ENCODE data around the gene ASB8. TPM values are rescaled to one million over a fixed set of nuclear protein-coding genes. Genes with fewer than 3 reads are reported as not detected.

ASB8 gene
- total and polyA plus RNA-seq, 9 of the 15 experiments (the other 6 are each of a cell fraction or from before 2014, with no cell fraction given), result 13.3 to 29.0 (median 19.6) TPM

GRCh38 chr12:48125985-48126384, 31.3 kb downstream of the ASB8 start:
- ATAC-seq, result no peak
- H3K9me3 ChIP-seq (replicated peaks; ENCODE audit: control insufficient read depth, insufficient read depth, low read depth, low read length), result no peaks in the 10 kb centered on the region
- peaks cover 55% of the 10 kb centered on the region; the same call in 2 of the 3 replicates for H3K36me3 ChIP-seq (ENCODE audit: control insufficient read depth, insufficient read depth, low read length)
- intact Hi-C loops (cut with micrococcal nuclease), result no loop called here
- 63% methylated on average over 4 of the region's 4 CpGs for WGBS (ENCODE audit: insufficient coverage, low coverage, missing lambda C conversion rate)
- in situ Hi-C loops (cut with MboI), result no loop called here
- H3K9me1 ChIP-seq (ENCODE audit: control insufficient read depth, insufficient read depth, low read length), result no peaks in the 10 kb centered on the region
- no peak overlapping the region for H3K27ac ChIP-seq (ENCODE audit: extremely low read depth, low read depth, low read length)
- POLR2A ChIA-PET, result no interaction called here
- CTCF ChIA-PET (ENCODE audit: low intra/inter-chr PET ratio), result no interaction called here
- no peaks in the 10 kb centered on the region for H3K27me3 ChIP-seq (ENCODE audit: control insufficient read depth in 2 of 2, insufficient read depth in 2 of 2, low read length in 2 of 2)
- DNase-seq (ENCODE audit: extremely low read depth in 1 of 4, low spot score in 3 of 4), result no peak
- peaks cover 4 to 9% of the 10 kb centered on the region in 2 experiments; a peak in 4 of 5 replicates for H3K4me1 ChIP-seq (replicated peaks in 1 of 2; ENCODE audit: control insufficient read depth in 2 of 2, insufficient read depth in 2 of 2, low read length in 2 of 2)
- no peak overlapping the region for H3K9ac ChIP-seq (ENCODE audit: insufficient read depth in 1 of 2, low read depth in 2 of 2, low read length in 2 of 2)
- H4K20me1 ChIP-seq (replicated peaks; ENCODE audit: control insufficient read depth, insufficient read depth, low read length), result no peaks in the 10 kb centered on the region
- peaks cover 8% of the 10 kb centered on the region; the same call in 1 of the 3 replicates for H3K79me2 ChIP-seq (ENCODE audit: control insufficient read depth, insufficient read depth, low read length)
- no peak overlapping the region for H3K4me3 ChIP-seq
- H3K4me2 ChIP-seq (ENCODE audit: insufficient read depth, low read length), result no peak overlapping the region
- H2AFZ ChIP-seq (ENCODE audit: low read depth, low read length), result no peak overlapping the region
- FAIRE-seq, result no peak
- BruUV-seq (replicated peaks), result no TSS peak
- TF ChIP-seq SFPQ (IDR thresholded peaks at IDR 0.05; ENCODE audit: low read depth, low read length), result no peak
- no peak for TF ChIP-seq BRD4 (IDR thresholded peaks at IDR 0.05)
- TF ChIP-seq ZFX (CRISPR knock-in tag; IDR thresholded peaks at IDR 0.05), result no peak
- TF ChIP-seq SUPT5H (IDR thresholded peaks at IDR 0.05), result no peak
- no peak for TF ChIP-seq ZNF717 (CRISPR knock-in tag; IDR thresholded peaks at IDR 0.05)
- TF ChIP-seq CTCF (IDR thresholded peaks at IDR 0.05 in 2 of 3, conservative IDR thresholded peaks at IDR 0.05 in 1 of 3; ENCODE audit: insufficient read depth in 2 of 3, low read depth in 1 of 3, low read length in 3 of 3), result no peak
- no peak for TF ChIP-seq PCBP2 (IDR thresholded peaks at IDR 0.05; ENCODE audit: low read depth, low read length, poor library complexity, severe bottlenecking)
- TF ChIP-seq U2AF2 (optimal IDR thresholded peaks at IDR 0.05; ENCODE audit: low read depth, low read length), result no peak
- TF ChIP-seq MYBL2 (IDR thresholded peaks at IDR 0.05; ENCODE audit: low read depth), result no peak
- no peak for TF ChIP-seq MYBL2 (CRISPR knock-in tag; IDR thresholded peaks at IDR 0.05; ENCODE audit: borderline replicate concordance)
- TF ChIP-seq MEF2A (IDR thresholded peaks at IDR 0.05; ENCODE audit: control insufficient read depth, low read depth, low read length), result no peak
- no peak for TF ChIP-seq ZBTB1 (CRISPR knock-in tag; IDR thresholded peaks at IDR 0.05; ENCODE audit: borderline replicate concordance, low read depth)
- no peak for TF ChIP-seq HMGN3 (IDR thresholded peaks at IDR 0.05; ENCODE audit: borderline replicate concordance, extremely low read depth, insufficient read length, low read depth, low read length)
- no peak for TF ChIP-seq CREB3L1 (IDR thresholded peaks at IDR 0.05; ENCODE audit: borderline replicate concordance, low read depth)
- TF ChIP-seq HDAC8 (tag; IDR thresholded peaks at IDR 0.05), result no peak
- no peak for TF ChIP-seq ZNF830 (CRISPR knock-in tag; IDR thresholded peaks at IDR 0.05)
- TF ChIP-seq HDAC6 (IDR thresholded peaks at IDR 0.05; ENCODE audit: low read depth, low read length), result no peak
- no peak for TF ChIP-seq KAT2B (IDR thresholded peaks at IDR 0.05; ENCODE audit: low read depth, low read length)
